ENCODE results near the gene KCNQ5. TPM values are rescaled to one million over a fixed set of nuclear protein-coding genes. Genes with fewer than 3 reads are reported as not detected.
A peak's percentile ranks its signal among the peaks of the same experiment; 100 is the strongest.

Gene KCNQ5
- total and polyA plus RNA-seq, 9 donors, result 0.28 to 0.86 (median 0.57) TPM

DNA sequence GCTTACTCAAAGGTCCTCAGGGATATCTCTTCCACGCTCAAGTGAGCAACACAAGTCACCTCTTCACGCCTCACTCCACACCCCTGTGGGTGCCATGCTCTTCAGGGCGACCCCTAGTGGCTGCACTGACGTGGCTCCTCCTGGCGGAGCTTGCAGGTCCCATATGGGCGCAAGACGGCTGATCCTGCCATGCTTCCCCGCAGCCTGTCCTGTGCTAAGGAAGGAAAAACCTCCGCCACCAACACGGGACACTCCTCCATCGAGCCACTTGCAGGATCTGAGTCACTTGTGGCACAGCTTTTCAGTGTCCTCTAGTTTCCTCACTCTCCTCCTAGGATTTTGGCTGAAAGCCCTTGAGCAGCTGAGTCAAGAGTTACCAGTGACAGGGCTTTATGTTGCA lies 512.7 kb downstream of the KCNQ5 start:
- Histone ChIP-seq H3K36me3 (ENCODE audit: control insufficient read depth, insufficient read depth, low read length) (no peaks in the 10 kb centered on the region), H3K4me3 (ENCODE audit: low read length) (no peak overlapping the region), H3K27me3 (ENCODE audit: control insufficient read depth, insufficient read depth, low read length) (no peaks in the 10 kb centered on the region), H3K9me3 (replicated peaks; ENCODE audit: control insufficient read depth, low read depth, low read length) (no peaks in the 10 kb centered on the region), H3K4me1 (ENCODE audit: control insufficient read depth, insufficient read depth, low read length) (no peaks in the 10 kb centered on the region), H3K27ac (ENCODE audit: low read length) (no peak overlapping the region)
- peak; percentile 14 for DNase-seq
- WGBS (ENCODE audit: insufficient coverage), result 70% methylated on average over 6 of the region's 11 CpGs

DNA sequence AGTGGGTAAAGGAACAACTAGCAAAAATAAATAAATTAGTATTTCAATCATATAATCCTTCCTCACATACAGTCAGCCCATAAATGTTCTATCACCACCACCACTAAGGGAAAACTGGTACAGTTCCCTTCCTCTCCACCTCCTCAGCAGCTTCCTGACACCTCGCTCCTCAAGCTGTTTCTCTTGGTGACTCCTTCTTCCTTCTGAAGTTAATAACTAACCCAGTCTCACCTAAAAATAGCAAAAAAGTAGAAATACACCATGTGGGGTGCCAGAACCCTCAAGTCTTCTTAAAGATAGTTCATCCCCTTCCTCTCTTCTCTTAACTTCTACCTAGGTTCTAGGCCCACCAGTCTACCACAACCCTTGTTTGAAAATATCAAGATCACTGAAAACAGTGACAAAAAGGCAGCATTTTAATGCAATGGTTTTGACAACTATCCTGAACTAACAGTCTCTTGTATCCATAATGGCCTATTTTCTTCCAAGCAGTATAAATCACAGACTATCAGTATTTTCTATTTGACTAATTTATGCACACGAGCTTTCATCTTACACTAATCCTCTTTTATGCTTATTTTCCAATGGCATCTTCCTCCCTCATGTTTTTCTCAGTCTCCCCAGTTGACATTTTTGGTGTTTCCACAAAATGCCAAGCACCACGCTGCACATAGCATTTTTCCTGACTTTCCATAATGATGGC lies 518.0 kb downstream of the KCNQ5 start:
- H3K27me3 ChIP-seq (ENCODE audit: control insufficient read depth, insufficient read depth, low read length), result no peaks in the 10 kb centered on the region
- no peaks in the 10 kb centered on the region for H3K4me1 ChIP-seq (ENCODE audit: control insufficient read depth, insufficient read depth, low read length)
- 79% methylated on average over 2 of the region's 3 CpGs for WGBS (ENCODE audit: insufficient coverage)
- no peaks in the 10 kb centered on the region for H3K36me3 ChIP-seq (ENCODE audit: control insufficient read depth, insufficient read depth, low read length)
- no peaks in the 10 kb centered on the region for H3K9me3 ChIP-seq (replicated peaks; ENCODE audit: control insufficient read depth, low read depth, low read length)
- no peak for DNase-seq
- no peak overlapping the region for H3K27ac ChIP-seq (ENCODE audit: low read length)
- no peak overlapping the region for H3K4me3 ChIP-seq (ENCODE audit: low read length)

DNA sequence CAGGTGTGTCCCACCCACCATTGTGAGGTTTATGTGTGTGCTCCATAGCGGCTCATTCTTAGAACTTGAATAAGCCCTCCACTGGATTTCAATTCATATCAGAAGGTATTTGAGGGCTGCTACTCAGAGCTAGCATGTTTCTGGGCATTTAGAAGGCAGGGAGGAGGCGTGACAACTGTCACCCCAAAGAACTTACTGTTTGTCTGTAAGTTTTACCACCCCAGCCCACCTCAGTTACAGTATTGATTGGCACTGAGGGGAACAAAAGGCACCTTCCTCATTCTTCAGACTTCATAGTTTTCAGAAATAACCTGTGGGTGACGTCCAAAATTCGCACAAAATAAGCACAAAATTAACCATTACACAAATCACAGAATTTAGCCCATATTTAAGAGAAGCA lies 521.7 kb downstream of the KCNQ5 start:
- Histone ChIP-seq H3K4me3 (ENCODE audit: low read length) (no peak overlapping the region), H3K4me1 (ENCODE audit: control insufficient read depth, insufficient read depth, low read length) (no peaks in the 10 kb centered on the region), H3K27me3 (ENCODE audit: control insufficient read depth, insufficient read depth, low read length) (no peaks in the 10 kb centered on the region), H3K27ac (ENCODE audit: low read length) (no peak overlapping the region), H3K36me3 (ENCODE audit: control insufficient read depth, insufficient read depth, low read length) (no peaks in the 10 kb centered on the region), H3K9me3 (replicated peaks; ENCODE audit: control insufficient read depth, low read depth, low read length) (no peaks in the 10 kb centered on the region)
- 90% methylated on average over 2 of the region's 4 CpGs for WGBS (ENCODE audit: insufficient coverage)
- no peak for DNase-seq

DNA sequence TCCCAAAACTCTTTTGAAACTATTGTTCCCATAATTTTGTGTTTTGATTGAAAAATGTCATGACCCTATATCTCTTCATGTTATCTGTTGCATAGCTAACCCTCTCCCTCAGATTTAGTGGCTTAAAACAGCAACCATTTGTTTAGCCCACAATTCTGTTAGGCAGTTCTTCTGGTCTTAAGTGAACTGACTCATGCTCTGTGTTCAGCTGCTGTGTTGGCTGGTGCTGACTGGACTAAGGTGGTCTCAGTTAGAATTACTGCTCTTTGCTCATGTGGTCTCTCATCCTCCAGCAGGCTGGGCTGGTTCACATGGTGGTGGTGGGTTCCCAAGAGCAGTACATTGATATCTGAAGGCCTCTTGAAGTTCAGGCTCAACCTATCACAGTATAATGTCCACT lies 522.7 kb downstream of the KCNQ5 start:
- Histone ChIP-seq H3K4me3 (ENCODE audit: low read length) (no peak overlapping the region), H3K27me3 (ENCODE audit: control insufficient read depth, insufficient read depth, low read length) (no peaks in the 10 kb centered on the region), H3K36me3 (ENCODE audit: control insufficient read depth, insufficient read depth, low read length) (no peaks in the 10 kb centered on the region), H3K27ac (ENCODE audit: low read length) (no peak overlapping the region), H3K9me3 (replicated peaks; ENCODE audit: control insufficient read depth, low read depth, low read length) (no peaks in the 10 kb centered on the region), H3K4me1 (ENCODE audit: control insufficient read depth, insufficient read depth, low read length) (no peaks in the 10 kb centered on the region)
- DNase-seq, result no peak

DNA sequence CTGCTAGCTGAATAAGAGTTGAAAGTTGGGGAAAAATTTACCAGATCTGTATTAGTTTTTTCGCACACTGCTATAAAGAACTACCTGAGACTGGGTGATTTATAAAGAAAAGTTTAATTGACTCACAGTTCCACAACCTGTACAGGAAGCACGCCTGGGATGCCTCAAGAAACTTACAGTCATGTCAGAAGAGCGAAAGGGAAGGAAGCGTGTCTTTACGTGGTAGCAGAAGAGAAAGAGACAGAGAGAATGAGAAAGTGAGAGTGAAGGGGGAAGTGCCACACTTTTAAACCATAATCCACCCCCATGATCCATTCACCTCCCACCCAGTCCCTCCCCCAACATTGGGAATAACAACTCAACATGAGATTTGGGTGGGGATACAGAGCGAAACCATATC lies 523.8 kb downstream of the KCNQ5 start:
- no peaks in the 10 kb centered on the region for H3K9me3 ChIP-seq (replicated peaks; ENCODE audit: control insufficient read depth, low read depth, low read length)
- WGBS (ENCODE audit: insufficient coverage), result no CpG with 5 or more reads among the region's 6 CpGs
- no peak for DNase-seq
- no peaks in the 10 kb centered on the region for H3K4me1 ChIP-seq (ENCODE audit: control insufficient read depth, insufficient read depth, low read length)
- no peaks in the 10 kb centered on the region for H3K27me3 ChIP-seq (ENCODE audit: control insufficient read depth, insufficient read depth, low read length)
- H3K4me3 ChIP-seq (ENCODE audit: low read length), result no peak overlapping the region
- no peak overlapping the region for H3K27ac ChIP-seq (ENCODE audit: low read length)
- no peaks in the 10 kb centered on the region for H3K36me3 ChIP-seq (ENCODE audit: control insufficient read depth, insufficient read depth, low read length)

DNA sequence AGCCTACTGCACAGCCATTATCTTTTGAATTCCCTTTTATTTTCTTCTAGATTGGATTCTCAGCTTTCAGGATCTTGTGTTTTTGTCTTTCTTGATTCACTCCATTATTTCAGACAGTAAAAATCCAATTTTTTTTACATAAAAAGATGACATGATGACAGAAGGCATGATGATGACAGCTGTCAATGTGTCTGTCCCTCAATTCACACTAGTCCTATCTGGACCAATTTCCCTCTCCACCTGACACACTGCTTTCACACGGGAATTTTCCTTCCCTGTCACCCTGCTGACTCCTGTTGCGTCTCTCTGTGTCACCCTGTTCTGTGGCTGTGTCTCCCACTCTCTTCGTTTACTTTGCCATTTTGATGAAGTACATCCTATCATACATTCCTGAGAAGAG lies 529.9 kb downstream of the KCNQ5 start:
- WGBS (ENCODE audit: insufficient coverage), result 50% methylated on average over 1 of the region's 3 CpGs
- Histone ChIP-seq H3K27me3 (ENCODE audit: control insufficient read depth, insufficient read depth, low read length) (no peaks in the 10 kb centered on the region), H3K4me3 (ENCODE audit: low read length) (no peak overlapping the region), H3K9me3 (replicated peaks; ENCODE audit: control insufficient read depth, low read depth, low read length) (no peaks in the 10 kb centered on the region), H3K27ac (ENCODE audit: low read length) (no peak overlapping the region), H3K36me3 (ENCODE audit: control insufficient read depth, insufficient read depth, low read length) (no peaks in the 10 kb centered on the region), H3K4me1 (ENCODE audit: control insufficient read depth, insufficient read depth, low read length) (no peaks in the 10 kb centered on the region)
- DNase-seq, result no peak

DNA sequence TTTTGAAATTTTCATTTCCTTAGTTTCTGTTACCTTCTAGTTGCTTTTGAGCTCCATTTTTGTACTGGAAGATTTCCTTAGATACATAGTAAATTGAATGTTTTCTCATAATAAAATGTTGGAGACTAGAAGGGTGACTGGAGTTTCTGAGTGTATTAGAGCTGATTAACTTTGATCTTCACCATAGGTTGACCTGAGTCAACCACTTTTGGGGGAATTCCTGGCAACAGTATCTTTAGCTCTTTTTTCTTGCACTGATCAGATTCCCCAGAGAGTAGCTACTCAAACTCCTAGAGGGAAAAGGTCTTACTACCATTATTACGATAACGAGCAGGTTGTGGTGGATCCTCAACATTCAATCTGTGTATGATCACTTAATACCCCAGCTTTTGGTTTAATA lies 530.7 kb downstream of the KCNQ5 start:
- Histone ChIP-seq H3K27me3 (ENCODE audit: control insufficient read depth, insufficient read depth, low read length) (no peaks in the 10 kb centered on the region), H3K4me3 (ENCODE audit: low read length) (no peak overlapping the region), H3K4me1 (ENCODE audit: control insufficient read depth, insufficient read depth, low read length) (no peaks in the 10 kb centered on the region), H3K27ac (ENCODE audit: low read length) (no peak overlapping the region), H3K36me3 (ENCODE audit: control insufficient read depth, insufficient read depth, low read length) (no peaks in the 10 kb centered on the region), H3K9me3 (replicated peaks; ENCODE audit: control insufficient read depth, low read depth, low read length) (no peaks in the 10 kb centered on the region)
- no peak for DNase-seq
- WGBS (ENCODE audit: insufficient coverage), result no CpG with 5 or more reads among the region's 2 CpGs

DNA sequence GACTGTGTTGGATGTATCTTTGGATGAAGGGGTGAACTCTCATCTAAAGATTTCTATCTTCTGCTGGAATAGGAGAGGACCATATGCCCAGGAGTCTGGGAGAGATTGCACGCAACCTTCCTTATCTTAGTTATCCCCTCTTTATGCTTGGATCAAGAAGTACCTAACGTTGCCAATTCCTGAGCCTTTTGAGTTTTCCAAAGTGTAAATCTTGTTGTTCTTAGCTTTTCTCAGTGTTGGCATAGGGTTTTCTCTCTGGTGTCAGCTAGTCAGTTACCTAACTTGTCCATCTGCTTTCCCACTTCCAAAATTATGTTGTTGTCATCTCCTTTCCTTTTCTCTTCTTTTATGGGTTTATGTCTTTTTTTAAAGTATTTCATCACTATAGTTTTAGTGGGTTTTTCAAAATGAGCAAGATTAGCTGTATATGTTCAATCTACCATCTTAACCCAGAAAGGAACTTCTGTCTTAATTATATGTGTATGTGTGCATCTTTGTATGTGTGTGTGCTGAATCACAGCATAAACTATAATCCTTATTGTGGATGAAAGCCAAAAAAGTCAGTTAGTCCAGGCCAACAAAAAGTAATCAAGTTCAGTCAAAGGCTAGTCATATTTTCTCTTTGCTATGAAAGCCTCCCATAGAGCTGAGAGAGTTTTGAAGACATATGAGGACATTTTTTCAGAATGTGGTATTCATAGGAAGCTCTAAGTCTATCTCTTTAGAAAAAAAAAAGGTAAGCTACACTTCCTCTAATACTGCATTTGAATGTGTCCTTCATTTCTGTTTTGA lies 531.3 kb downstream of the KCNQ5 start:
- Histone ChIP-seq H3K36me3 (ENCODE audit: control insufficient read depth, insufficient read depth, low read length) (no peaks in the 10 kb centered on the region), H3K27ac (ENCODE audit: low read length) (no peak overlapping the region), H3K4me1 (ENCODE audit: control insufficient read depth, insufficient read depth, low read length) (no peaks in the 10 kb centered on the region), H3K4me3 (ENCODE audit: low read length) (no peak overlapping the region), H3K9me3 (replicated peaks; ENCODE audit: control insufficient read depth, low read depth, low read length) (no peaks in the 10 kb centered on the region), H3K27me3 (ENCODE audit: control insufficient read depth, insufficient read depth, low read length) (no peaks in the 10 kb centered on the region)
- DNase-seq, result no peak
- WGBS (ENCODE audit: insufficient coverage), result 80% methylated on average over 1 of the region's 2 CpGs

DNA sequence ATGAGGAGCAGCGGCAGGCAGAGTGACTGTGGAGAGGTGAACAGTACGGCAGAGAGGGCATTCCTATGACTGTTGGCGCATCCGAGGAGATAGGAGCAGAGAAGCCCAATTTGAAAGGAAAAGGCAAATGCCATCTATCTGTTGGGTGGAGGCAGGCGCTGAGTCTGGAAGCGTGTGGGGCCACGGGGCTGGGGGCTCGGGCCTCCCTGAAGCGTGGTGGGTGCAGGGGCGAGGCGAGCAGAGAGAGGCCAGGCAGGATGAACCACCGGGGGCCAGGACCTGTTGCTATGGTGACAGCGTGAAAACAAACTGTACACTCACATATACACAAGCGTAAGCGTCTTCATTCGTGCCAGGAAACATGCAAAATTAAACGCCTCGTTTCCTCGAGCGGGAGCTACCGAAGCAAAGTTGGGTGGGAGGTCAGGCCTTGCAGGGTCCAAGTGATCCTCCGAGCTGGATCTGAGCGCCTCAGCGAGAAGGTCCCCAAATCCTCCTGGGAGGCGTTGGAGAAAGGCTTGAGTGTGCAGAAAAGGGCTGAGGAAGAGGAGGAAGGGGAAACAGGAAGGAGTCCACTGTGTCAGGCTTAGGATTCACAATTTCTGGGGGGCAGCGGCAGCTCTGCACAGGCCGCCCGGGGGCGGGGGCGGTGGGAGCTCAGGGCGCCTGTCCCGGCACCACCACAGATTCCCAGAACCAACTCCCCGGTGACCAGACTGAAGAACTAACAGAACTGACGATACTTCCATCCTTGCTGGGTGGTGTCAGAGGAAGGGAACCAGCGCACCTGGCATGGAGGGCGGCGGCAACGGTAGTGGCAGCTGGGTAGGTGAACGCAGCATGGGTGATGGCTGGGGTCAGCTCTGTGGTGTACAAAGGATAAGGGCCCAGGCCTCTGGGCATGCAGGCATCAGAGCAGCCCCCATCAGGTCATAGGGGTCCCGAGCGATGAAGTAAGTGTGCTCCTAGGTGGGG lies 535.2 kb downstream of the KCNQ5 start:
- Histone ChIP-seq H3K4me1 (ENCODE audit: control insufficient read depth, insufficient read depth, low read length) (no peaks in the 10 kb centered on the region), H3K36me3 (ENCODE audit: control insufficient read depth, insufficient read depth, low read length) (no peaks in the 10 kb centered on the region), H3K9me3 (replicated peaks; ENCODE audit: control insufficient read depth, low read depth, low read length) (no peaks in the 10 kb centered on the region), H3K27me3 (ENCODE audit: control insufficient read depth, insufficient read depth, low read length) (no peaks in the 10 kb centered on the region), H3K27ac (ENCODE audit: low read length) (no peak overlapping the region), H3K4me3 (ENCODE audit: low read length) (no peak overlapping the region)
- DNase-seq, result no peak
- WGBS (ENCODE audit: insufficient coverage), result 91% methylated on average over 33 of the region's 41 CpGs

DNA sequence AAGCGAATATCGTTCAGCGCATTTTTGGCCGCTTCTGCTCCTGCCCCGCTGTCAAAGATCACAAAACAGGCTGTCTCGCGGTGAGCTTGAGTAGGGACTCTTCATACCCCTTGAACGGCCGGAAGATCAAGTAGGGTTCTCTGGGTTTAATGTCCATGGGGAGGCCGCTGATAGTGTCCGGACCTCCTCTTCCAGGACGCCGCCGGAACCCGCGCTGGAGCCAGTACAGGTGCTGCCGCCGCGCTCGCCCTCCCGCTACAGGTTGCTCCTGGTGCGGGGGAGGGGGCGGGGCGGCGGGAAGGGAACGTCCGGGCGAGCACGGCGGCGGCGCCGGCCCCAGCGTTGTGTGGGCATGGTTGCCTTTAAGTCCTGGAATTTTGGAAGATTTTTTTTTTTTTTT lies 536.0 kb downstream of the KCNQ5 start:
- 89% methylated on average over 28 of the region's 34 CpGs for WGBS (ENCODE audit: insufficient coverage)
- no peaks in the 10 kb centered on the region for H3K36me3 ChIP-seq (ENCODE audit: control insufficient read depth, insufficient read depth, low read length)
- H3K27ac ChIP-seq (ENCODE audit: low read length), result no peak overlapping the region
- H3K4me1 ChIP-seq (ENCODE audit: control insufficient read depth, insufficient read depth, low read length), result no peaks in the 10 kb centered on the region
- no peak overlapping the region for H3K4me3 ChIP-seq (ENCODE audit: low read length)
- H3K9me3 ChIP-seq (replicated peaks; ENCODE audit: control insufficient read depth, low read depth, low read length), result no peaks in the 10 kb centered on the region
- no peaks in the 10 kb centered on the region for H3K27me3 ChIP-seq (ENCODE audit: control insufficient read depth, insufficient read depth, low read length)
- no peak for DNase-seq
